HEK293 (cell line): ENCODE measurements around the gene UPK1A.
A peak's percentile ranks its signal among the peaks of the same experiment; 100 is the strongest.

Source experiments
- CTCF ChIA-PET: fragments of 350-600 bp; formaldehyde crosslinking; extraction: SDS; loops from one replicate; lab custom pipeline; 2021; ENCODE audit warnings: antibody characterized with exemption; lab: Yijun Ruan, JAX
- POLR2A ChIA-PET: fragments of 300-600 bp; formaldehyde crosslinking; extraction: SDS; loops from one replicate; lab custom pipeline; 2020; ENCODE audit warnings: antibody characterized with exemption, inconsistent platforms; lab: Yijun Ruan, JAX
- H3K27ac ChIP-seq: fragments of 200-500 bp; sonication (Bioruptor generic); 2 replicates; pipeline ENCODE4 v1.5.1; 2014; ENCODE audit warnings: low read depth, low read length, control low read depth, inconsistent platforms; ENCODE audit errors: extremely low read depth
- H3K36me3 ChIP-seq, 2 experiments: fragments of 200-500 bp in 1 of 2; sonication (Bioruptor generic) in 1 of 2; 1 replicate in 1 of 2; 2 replicates in 1 of 2; pipeline ENCODE4 v1.5.1; 2014 to 2017; ENCODE audit warnings: inconsistent platforms in 2 of 2, low read length in 2 of 2; ENCODE audit not compliant: control insufficient read depth in 2 of 2, insufficient read depth in 1 of 2
- H3K4me1 ChIP-seq: fragments of 200-500 bp; sonication (Bioruptor generic); 2 replicates; pipeline ENCODE4 v1.5.1; 2014; ENCODE audit warnings: mild to moderate bottlenecking, low read length, inconsistent platforms; ENCODE audit not compliant: control insufficient read depth, insufficient read depth
- H3K4me3 ChIP-seq: 2 replicates; pipeline ENCODE4 v1.5.1; 2011; ENCODE audit warnings: low read depth, mild to moderate bottlenecking, control low read depth, low read length, moderate library complexity
- H3K9me3 ChIP-seq: fragments of 200-500 bp; sonication (Bioruptor generic); 2 replicates; pipeline ENCODE4 v1.5.1; 2014; ENCODE audit warnings: low read depth, low read length, inconsistent platforms; ENCODE audit not compliant: control insufficient read depth, insufficient read depth
- AEBP2 ChIP-seq: fragments of 450-650 bp; formaldehyde crosslinking; IDR thresholded peaks from 2 replicates; pipeline ENCODE4 v1.5.1; 2016; ENCODE audit warnings: missing biosample characterization, missing genetic modification characterization, borderline replicate concordance
- GLIS2 ChIP-seq: fragments of 450-650 bp; formaldehyde crosslinking; IDR thresholded peaks from 2 replicates; pipeline ENCODE4 v1.5.1; 2016; ENCODE audit warnings: missing biosample characterization, missing genetic modification characterization
- KLF10 ChIP-seq: fragments of 450-650 bp; IDR thresholded peaks from 2 replicates; pipeline ENCODE4 v1.5.1; 2018; ENCODE audit warnings: missing biosample characterization, mild to moderate bottlenecking, missing genetic modification characterization
- KLF9 ChIP-seq: fragments of 450-650 bp; formaldehyde crosslinking; IDR thresholded peaks from 2 replicates; pipeline ENCODE4 v1.5.1; 2016; ENCODE audit warnings: missing biosample characterization, missing genetic modification characterization, low read depth
- SCRT1 ChIP-seq: fragments of 450-650 bp; formaldehyde crosslinking; IDR thresholded peaks from 2 replicates; pipeline ENCODE4 v1.5.1; 2016; ENCODE audit warnings: missing biosample characterization, missing genetic modification characterization, borderline replicate concordance
- ZBTB11 ChIP-seq: fragments of 450-650 bp; formaldehyde crosslinking; conservative IDR thresholded peaks from 2 replicates; pipeline ENCODE4 v1.5.1; 2016; ENCODE audit warnings: low read depth, missing biosample characterization, missing genetic modification characterization
- ZBTB17 ChIP-seq: fragments of 450-650 bp; formaldehyde crosslinking; IDR thresholded peaks from 2 replicates; pipeline ENCODE4 v1.5.1; 2016; ENCODE audit warnings: missing biosample characterization, missing genetic modification characterization
- ZBTB48 ChIP-seq: fragments of 450-650 bp; formaldehyde crosslinking; IDR thresholded peaks from 2 replicates; pipeline ENCODE4 v1.5.1; 2016; ENCODE audit warnings: missing biosample characterization, missing genetic modification characterization
- ZNF132 ChIP-seq: fragments of 450-650 bp; formaldehyde crosslinking; IDR thresholded peaks from 2 replicates; pipeline ENCODE4 v1.5.1; 2017; ENCODE audit warnings: missing biosample characterization, missing genetic modification characterization, borderline replicate concordance
- ZNF146 ChIP-seq: fragments of 450-650 bp; formaldehyde crosslinking; IDR thresholded peaks from 2 replicates; pipeline ENCODE4 v1.5.1; 2016; ENCODE audit warnings: missing biosample characterization, missing genetic modification characterization
- ZNF2 ChIP-seq: fragments of 450-650 bp; formaldehyde crosslinking; IDR thresholded peaks from 2 replicates; pipeline ENCODE4 v1.5.1; 2016; ENCODE audit warnings: missing biosample characterization, missing genetic modification characterization
- ZNF324 ChIP-seq: fragments of 450-650 bp; formaldehyde crosslinking; IDR thresholded peaks from 2 replicates; pipeline ENCODE4 v1.5.1; 2016; ENCODE audit warnings: missing biosample characterization, missing genetic modification characterization
- ZNF341 ChIP-seq: fragments of 450-650 bp; formaldehyde crosslinking; IDR thresholded peaks from 2 replicates; pipeline ENCODE4; 2016; ENCODE audit warnings: low read depth, missing biosample characterization, missing genetic modification characterization
- ZNF350 ChIP-seq: fragments of 450-650 bp; formaldehyde crosslinking; IDR thresholded peaks from 2 replicates; pipeline ENCODE4 v1.5.0; 2017; ENCODE audit warnings: missing biosample characterization, mild to moderate bottlenecking, missing genetic modification characterization
- ZNF366 ChIP-seq: fragments of 450-650 bp; formaldehyde crosslinking; conservative IDR thresholded peaks from 2 replicates; pipeline ENCODE4 v1.5.1; 2016; ENCODE audit warnings: missing biosample characterization, missing genetic modification characterization
- ZNF391 ChIP-seq: fragments of 450-650 bp; formaldehyde crosslinking; IDR thresholded peaks from 2 replicates; pipeline ENCODE4 v1.5.1; 2016; ENCODE audit warnings: low read depth, missing biosample characterization, missing genetic modification characterization, borderline replicate concordance
- ZNF501 ChIP-seq: fragments of 450-650 bp; formaldehyde crosslinking; IDR thresholded peaks from 2 replicates; pipeline ENCODE4 v1.5.1; 2016; ENCODE audit warnings: missing biosample characterization, missing genetic modification characterization
- ZNF600 ChIP-seq: fragments of 450-650 bp; formaldehyde crosslinking; IDR thresholded peaks from 2 replicates; pipeline ENCODE4 v1.5.1; 2016; ENCODE audit warnings: missing biosample characterization, missing genetic modification characterization
- ZNF626 ChIP-seq: fragments of 450-650 bp; sonication (Bioruptor Pico); formaldehyde crosslinking; IDR thresholded peaks from 2 replicates; pipeline ENCODE4 v1.5.1; 2018; ENCODE audit warnings: missing biosample characterization, missing genetic modification characterization, inconsistent platforms
- ZNF747 ChIP-seq: fragments of 450-650 bp; formaldehyde crosslinking; IDR thresholded peaks from 2 replicates; pipeline ENCODE4 v1.5.1; 2016; ENCODE audit warnings: missing biosample characterization, missing genetic modification characterization
- TF ChIP-seq, protein P1 (sequence below): fragments of 450-650 bp; formaldehyde crosslinking; IDR thresholded peaks from 2 replicates; pipeline ENCODE4 v1.5.1; 2016; ENCODE audit warnings: missing biosample characterization, missing genetic modification characterization
- TF ChIP-seq, protein P2 (sequence below): fragments of 450-650 bp; formaldehyde crosslinking; IDR thresholded peaks from 2 replicates; pipeline ENCODE4 v1.5.1; 2017; ENCODE audit warnings: missing biosample characterization, missing genetic modification characterization

UPK1A gene

GRCh38 chr19:35644206-35644986 lies 21.9 kb upstream of the UPK1A start (continued):
- TF ChIP-seq AEBP2, result no peak
- no peak; the same call in 1 of the 2 replicates for TF ChIP-seq ZBTB11 (tag by site-specific recombination)
- TF ChIP-seq GLIS2 (tag by site-specific recombination), result peak; percentile 97
- no peak for TF ChIP-seq ZNF747 (tag by site-specific recombination)
- no peak for TF ChIP-seq ZNF132 (tag by site-specific recombination)
- peak; percentile 58; the same call in 1 of the 2 replicates for TF ChIP-seq ZNF391 (tag by site-specific recombination)

DNA sequence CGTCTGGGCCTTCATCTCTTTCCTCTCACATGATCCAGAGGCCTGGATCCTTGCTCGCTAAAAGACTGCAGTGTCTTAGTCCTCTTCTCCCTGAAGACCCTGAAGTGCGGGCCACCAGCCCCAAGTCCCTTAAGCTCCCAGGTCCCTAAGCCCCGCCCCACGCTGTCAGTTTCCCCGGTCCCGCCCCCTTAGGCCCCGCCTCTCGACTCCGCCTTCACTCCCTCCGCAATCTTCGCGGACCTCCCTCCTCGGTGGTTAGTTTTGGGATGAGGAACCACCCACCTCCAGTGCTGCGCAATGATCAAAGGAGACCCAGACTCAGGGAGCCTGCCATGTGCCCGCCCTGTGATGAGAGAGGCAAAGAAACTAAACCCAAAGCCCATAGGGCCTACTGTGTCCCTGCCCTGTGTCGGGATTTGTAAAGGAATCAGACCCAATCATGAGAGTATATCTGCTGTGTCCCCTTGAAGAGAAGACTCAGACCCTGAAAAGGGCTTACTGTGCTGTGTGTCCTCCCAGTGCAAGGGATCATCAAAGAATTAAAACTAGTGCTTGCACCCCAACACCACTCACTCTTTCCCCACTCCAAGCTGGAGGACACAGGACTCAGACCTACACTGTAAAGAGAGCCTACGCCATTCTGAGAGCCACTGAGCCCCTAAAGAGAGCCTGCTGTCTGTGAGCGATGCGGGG lies 21.2 kb upstream of the UPK1A start:
- Histone ChIP-seq H3K36me3 (peaks cover 3 to 11% of the 10 kb centered on the region in 2 experiments), H3K27ac (peak overlapping the region; percentile 91), H3K4me3 (no peak overlapping the region; the same call in 1 of the 2 replicates), H3K4me1 (peaks cover 33% of the 10 kb centered on the region), H3K9me3 (no peaks in the 10 kb centered on the region)
- ChIA-PET POLR2A (interaction anchor here (0.5 to 3.8 kb wide), 27 partner anchors 8 to 470 kb away, joined by 3 to 42 read pairs (median 6); partner anchors contain the start of genes HAUS5, LIN37, POLR2I and PSENEN), CTCF (interaction anchor here (0.6 to 2.5 kb wide), 7 partner anchors 33 to 150 kb away, joined by 3 to 10 read pairs (median 3); partner anchors contain the start of gene HAUS5)
- TF ChIP-seq ZNF146 (tag by site-specific recombination), result no peak
- 0 out of 2 replicates have a peak, but pooled peaks have one; percentile 6 for TF ChIP-seq ZNF600 (tag by site-specific recombination)
- TF ChIP-seq, protein P1, sequence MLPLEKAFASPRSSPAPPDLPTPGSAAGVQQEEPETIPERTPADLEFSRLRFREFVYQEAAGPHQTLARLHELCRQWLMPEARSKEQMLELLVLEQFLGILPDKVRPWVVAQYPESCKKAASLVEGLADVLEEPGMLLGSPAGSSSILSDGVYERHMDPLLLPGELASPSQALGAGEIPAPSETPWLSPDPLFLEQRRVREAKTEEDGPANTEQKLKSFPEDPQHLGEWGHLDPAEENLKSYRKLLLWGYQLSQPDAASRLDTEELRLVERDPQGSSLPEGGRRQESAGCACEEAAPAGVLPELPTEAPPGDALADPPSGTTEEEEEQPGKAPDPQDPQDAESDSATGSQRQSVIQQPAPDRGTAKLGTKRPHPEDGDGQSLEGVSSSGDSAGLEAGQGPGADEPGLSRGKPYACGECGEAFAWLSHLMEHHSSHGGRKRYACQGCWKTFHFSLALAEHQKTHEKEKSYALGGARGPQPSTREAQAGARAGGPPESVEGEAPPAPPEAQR (tag by site-specific recombination), result 0 out of 2 replicates have a peak, but pooled peaks have one; percentile 43
- TF ChIP-seq ZNF324 (tag by site-specific recombination), result no peak
- peak; percentile 71 for TF ChIP-seq ZNF341 (tag by site-specific recombination)
- TF ChIP-seq SCRT1, result no peak
- TF ChIP-seq ZNF2 (tag by site-specific recombination), result 0 out of 2 replicates have a peak, but pooled peaks have one; percentile 9
- peak; percentile 12; the same call in 1 of the 2 replicates for TF ChIP-seq ZBTB17 (tag by site-specific recombination)
- TF ChIP-seq ZNF626 (tag by site-specific recombination), result no peak
- peak; percentile 54; the same call in 1 of the 2 replicates for TF ChIP-seq ZNF366 (tag by site-specific recombination)
- TF ChIP-seq KLF9, result peak; percentile 95
- TF ChIP-seq ZNF501 (tag by site-specific recombination), result no peak
- TF ChIP-seq KLF10 (tag by site-specific recombination), result peak; percentile 84
- TF ChIP-seq ZBTB48 (tag by site-specific recombination), result peak; percentile 94
- no peak for TF ChIP-seq ZNF350 (tag by site-specific recombination)
- peak; percentile 10; the same call in 1 of the 2 replicates for TF ChIP-seq ZBTB11 (tag by site-specific recombination)
- TF ChIP-seq, protein P2, sequence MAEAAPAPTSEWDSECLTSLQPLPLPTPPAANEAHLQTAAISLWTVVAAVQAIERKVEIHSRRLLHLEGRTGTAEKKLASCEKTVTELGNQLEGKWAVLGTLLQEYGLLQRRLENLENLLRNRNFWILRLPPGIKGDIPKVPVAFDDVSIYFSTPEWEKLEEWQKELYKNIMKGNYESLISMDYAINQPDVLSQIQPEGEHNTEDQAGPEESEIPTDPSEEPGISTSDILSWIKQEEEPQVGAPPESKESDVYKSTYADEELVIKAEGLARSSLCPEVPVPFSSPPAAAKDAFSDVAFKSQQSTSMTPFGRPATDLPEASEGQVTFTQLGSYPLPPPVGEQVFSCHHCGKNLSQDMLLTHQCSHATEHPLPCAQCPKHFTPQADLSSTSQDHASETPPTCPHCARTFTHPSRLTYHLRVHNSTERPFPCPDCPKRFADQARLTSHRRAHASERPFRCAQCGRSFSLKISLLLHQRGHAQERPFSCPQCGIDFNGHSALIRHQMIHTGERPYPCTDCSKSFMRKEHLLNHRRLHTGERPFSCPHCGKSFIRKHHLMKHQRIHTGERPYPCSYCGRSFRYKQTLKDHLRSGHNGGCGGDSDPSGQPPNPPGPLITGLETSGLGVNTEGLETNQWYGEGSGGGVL (tag by site-specific recombination), result peak; percentile 46; the same call in 1 of the 2 replicates
